ENCODE measurements around the gene DHRSX. TPM values are rescaled to one million over a fixed set of nuclear protein-coding genes. Genes with fewer than 3 reads are reported as not detected.
"Not testable (repeated sequence)": the region's sequence is repeated elsewhere in the genome, so short reads cannot be mapped to it uniquely, and the experiment has no call there.

Gene DHRSX
- polyA plus RNA-seq, 1 donor from 2014 or later: 27.5 TPM

- Mint-ChIP-seq H3K27ac (no peak overlapping the region), H3K4me3 (no peak overlapping the region), H3K4me1 (peaks cover 0 to 2% (median 0%) of the 10 kb centered on the region in 3 donors), H3K27me3 (no peaks in the 10 kb centered on the region), H3K9me3 (peaks cover 11 to 21% (median 16%) of the 10 kb centered on the region in 3 donors), H3K36me3 (peaks cover 12% of the 10 kb centered on the region)
Measured at GRCh38 chrX:2228536-2228935, 272.2 kb downstream of the DHRSX start.

DNA sequence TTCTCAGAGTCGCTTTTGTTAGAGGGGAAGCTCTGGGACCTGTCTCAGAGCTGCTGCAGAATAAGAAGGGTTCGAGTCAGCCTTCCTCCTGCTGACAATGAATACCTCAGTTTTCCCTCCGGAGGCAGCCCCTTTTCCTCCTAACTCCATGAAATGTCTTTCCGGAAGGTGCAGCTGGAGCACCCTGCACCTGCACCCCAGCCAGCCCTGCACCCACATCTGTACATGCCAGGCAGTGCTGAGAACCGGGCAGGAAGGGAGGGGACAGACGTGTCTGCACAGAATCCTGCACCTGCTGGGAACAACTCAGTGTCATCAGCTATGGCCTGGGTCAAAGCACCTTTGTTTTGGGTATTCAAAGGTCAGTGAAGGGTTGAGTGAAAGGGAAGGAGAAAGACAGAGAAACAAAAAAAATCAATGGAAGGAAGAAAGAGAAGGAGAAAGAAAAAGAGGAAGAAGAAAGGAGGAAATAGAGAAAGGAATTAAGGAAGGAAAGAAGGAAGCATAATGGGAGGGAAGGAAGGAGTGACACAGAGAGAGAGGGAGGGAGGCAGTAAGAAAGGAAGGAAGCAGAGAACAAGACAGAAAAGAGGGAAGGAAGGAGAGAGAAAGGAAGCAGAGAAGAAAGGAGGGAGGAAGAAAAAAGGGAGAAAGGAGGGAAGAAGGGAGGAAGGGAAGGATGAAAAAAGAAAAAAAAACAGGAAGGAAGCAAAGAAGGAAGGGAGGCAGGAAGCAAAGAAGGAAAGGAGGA, 273.7 kb downstream of the DHRSX start:
- peak overlapping the region in 1 of 3 donors; percentile 71 for H3K27ac Mint-ChIP-seq

DNA sequence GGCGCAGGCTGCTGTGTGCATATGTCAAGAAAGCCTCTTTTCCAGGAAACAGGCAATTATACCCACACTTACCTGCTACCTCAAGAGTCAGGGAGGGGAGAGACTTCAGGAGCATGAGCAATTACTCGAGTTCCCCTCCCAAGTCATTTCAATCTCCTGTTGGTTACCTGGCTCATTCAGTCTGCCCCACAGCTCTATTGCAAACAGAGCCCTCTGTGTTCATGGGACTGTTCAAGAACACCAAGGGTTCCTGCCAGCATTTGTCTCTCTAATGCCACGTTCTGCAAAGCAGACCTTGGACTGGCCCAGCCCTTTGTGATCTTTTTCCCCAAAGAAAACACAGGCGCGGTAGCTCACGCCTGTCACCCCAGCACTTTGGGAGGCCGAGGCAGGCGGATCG, 274.6 kb downstream of the DHRSX start:
- Mint-ChIP-seq H3K36me3 (peaks cover 18% of the 10 kb centered on the region), H3K4me1 (peaks cover 0 to 2% (median 0%) of the 10 kb centered on the region in 3 donors), H3K27me3 (no peaks in the 10 kb centered on the region), H3K27ac (peak overlapping the region in 1 of 3 donors; percentile 53), H3K9me3 (peaks cover 16 to 32% (median 19%) of the 10 kb centered on the region in 3 donors), H3K4me3 (no peak overlapping the region)

More for the DNA sequence above, 273.7 kb downstream of the DHRSX start:
- Mint-ChIP-seq H3K9me3 (peaks cover 16 to 27% (median 19%) of the 10 kb centered on the region in 3 donors), H3K4me1 (peaks cover 0 to 2% (median 0%) of the 10 kb centered on the region in 3 donors), H3K4me3 (no peak overlapping the region), H3K36me3 (peaks cover 15% of the 10 kb centered on the region), H3K27me3 (no peaks in the 10 kb centered on the region)

DNA sequence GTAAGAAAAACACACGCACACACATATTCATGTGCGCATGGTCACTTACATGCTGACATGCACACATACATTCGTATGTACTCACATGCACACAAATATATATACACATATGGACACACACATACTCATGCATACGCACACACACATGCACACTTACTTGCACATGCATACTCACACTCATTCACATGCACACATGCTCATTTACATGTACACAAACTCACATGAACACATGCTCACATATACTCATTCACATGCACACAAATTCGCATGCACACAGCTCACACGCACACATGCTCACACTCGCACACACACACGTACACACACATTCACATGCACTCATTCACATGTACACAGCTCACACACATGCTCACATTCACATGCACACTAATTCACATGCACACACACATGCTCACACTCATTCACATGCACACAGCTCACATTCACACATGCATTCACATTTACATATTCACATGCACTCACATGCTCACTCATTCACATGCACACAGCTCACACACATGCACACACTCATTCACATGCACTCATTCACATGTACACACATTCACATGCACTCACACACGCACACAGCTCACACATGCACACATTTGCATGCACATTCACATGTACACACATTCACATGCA, 276.1 kb downstream of the DHRSX start:
- Mint-ChIP-seq H3K36me3 (peaks cover 15% of the 10 kb centered on the region), H3K27ac (no peak overlapping the region), H3K4me1 (peaks cover 0 to 2% (median 0%) of the 10 kb centered on the region in 3 donors), H3K9me3 (peaks cover 17 to 36% (median 24%) of the 10 kb centered on the region in 3 donors), H3K27me3 (no peaks in the 10 kb centered on the region), H3K4me3 (no peak overlapping the region)

DNA sequence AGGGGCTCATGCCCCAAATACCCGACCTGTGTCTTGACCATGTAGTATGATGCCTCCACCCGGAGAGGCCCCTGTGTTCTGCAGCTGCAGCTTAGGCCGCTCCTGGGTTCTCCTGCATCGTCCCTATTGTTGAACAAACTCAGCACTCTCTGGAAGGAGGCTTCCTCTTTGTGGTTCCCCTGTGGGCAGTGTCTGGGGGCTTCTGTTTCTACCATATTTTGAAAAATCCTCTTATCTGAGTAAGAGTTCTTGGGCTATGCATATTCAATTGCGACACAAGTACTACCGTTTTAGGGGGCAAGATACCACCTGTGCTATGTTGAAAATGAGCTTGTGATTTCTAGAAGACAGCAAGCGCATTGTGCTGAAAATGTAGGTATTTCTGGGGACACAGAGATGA, 276.6 kb downstream of the DHRSX start:
- Mint-ChIP-seq H3K4me1 (peaks cover 0 to 2% (median 0%) of the 10 kb centered on the region in 3 donors), H3K4me3 (no peak overlapping the region), H3K9me3 (peaks cover 17 to 37% (median 22%) of the 10 kb centered on the region in 3 donors), H3K27ac (no peak overlapping the region), H3K36me3 (peaks cover 14% of the 10 kb centered on the region), H3K27me3 (no peaks in the 10 kb centered on the region)

- H3K27ac Mint-ChIP-seq: no peak overlapping the region
- H3K36me3 Mint-ChIP-seq: peaks cover 16% of the 10 kb centered on the region
- no peak overlapping the region for H3K4me3 Mint-ChIP-seq
- peaks cover 19 to 36% (median 23%) of the 10 kb centered on the region in 3 donors for H3K9me3 Mint-ChIP-seq
- H3K4me1 Mint-ChIP-seq: no peaks in the 10 kb centered on the region
- H3K27me3 Mint-ChIP-seq: no peaks in the 10 kb centered on the region
Measured at GRCh38 chrX:2220829-2221567, 279.8 kb downstream of the DHRSX start.

DNA sequence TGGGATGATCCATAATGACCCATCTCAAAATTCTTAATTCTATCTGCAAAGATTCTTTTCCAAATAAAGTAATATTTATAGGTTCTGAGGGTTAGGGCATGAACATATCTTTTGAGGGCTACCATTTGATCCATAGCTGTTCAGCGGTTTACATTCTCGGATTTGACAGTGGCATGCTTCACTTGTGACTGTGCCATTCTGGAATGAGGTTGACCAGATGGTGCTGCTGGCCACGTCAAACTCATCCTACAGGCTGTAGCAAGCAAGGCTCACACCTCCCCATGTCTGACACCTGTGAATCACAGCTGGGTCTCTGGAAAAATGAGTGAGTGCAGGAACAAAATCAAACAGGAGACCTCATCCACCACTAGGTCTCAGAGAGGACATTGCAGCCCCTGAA, 280.5 kb downstream of the DHRSX start:
- H3K9me3 Mint-ChIP-seq: peaks cover 19 to 32% (median 23%) of the 10 kb centered on the region in 3 donors

DNA sequence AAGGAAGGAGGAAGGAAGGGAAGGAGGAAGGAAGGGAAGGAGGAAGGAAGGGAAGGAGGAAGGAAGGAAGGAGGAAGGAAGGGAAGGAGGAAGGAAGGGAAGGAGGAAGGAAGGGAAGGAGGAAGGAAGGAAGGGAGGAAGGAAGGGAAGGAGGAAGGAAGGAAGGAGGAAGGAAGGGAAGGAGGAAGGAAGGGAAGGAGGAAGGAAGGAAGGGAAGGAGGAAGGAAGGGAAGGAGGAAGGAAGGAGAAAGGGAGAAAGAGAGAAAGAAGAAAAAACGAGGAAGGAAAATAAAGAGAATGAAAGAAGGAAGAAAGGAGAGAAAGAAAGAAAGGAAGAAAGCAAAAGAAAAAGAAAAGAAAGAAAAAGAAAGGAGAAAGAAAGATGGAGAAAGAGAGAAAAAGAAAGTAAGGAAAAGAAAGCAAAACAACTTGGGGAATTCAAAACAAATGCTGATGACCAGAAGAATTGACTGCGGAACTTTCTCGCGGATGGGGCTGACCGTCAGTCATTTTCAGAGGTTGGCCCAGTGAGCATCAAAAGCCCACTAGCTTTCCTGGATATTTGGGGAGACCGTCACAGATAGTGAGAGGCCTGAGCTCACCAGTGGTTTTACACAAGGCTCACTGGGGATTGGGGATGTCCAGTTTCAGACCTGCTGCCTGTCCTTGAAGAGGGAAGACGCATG, 286.5 kb downstream of the DHRSX start:
- not testable (repeated sequence) for H3K27ac Mint-ChIP-seq, H3K9me3 Mint-ChIP-seq, H3K4me3 Mint-ChIP-seq, H3K4me1 Mint-ChIP-seq, H3K36me3 Mint-ChIP-seq, H3K27me3 Mint-ChIP-seq

More for the DNA sequence above, 280.5 kb downstream of the DHRSX start:
- Mint-ChIP-seq H3K27ac (no peak overlapping the region), H3K27me3 (no peaks in the 10 kb centered on the region), H3K4me1 (no peaks in the 10 kb centered on the region), H3K36me3 (peaks cover 16% of the 10 kb centered on the region), H3K4me3 (no peak overlapping the region)

DNA sequence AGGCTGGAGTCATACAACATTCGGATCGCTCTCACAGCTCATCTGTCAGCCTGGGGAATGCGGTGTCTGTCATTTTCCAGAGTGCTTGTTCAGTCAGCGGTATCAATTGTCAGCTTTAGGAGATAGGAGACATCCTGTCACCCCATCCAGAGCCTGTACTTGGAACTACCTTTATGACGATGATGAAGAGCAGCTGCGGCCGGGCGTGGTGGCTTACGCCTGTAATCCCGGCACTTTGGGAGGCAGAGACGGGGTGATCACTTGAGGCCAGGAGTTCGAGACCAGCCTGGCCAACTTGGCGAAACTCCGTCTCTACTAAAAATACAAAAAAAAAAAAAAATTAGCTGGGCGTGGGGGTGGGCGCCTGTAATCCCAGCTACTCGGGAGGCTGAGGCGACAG, 289.1 kb downstream of the DHRSX start:
- H3K27ac Mint-ChIP-seq: peak overlapping the region in 1 of 3 donors; percentile 43
- not testable (repeated sequence) for H3K9me3 Mint-ChIP-seq, H3K27me3 Mint-ChIP-seq, H3K4me3 Mint-ChIP-seq, H3K4me1 Mint-ChIP-seq, H3K36me3 Mint-ChIP-seq

DNA sequence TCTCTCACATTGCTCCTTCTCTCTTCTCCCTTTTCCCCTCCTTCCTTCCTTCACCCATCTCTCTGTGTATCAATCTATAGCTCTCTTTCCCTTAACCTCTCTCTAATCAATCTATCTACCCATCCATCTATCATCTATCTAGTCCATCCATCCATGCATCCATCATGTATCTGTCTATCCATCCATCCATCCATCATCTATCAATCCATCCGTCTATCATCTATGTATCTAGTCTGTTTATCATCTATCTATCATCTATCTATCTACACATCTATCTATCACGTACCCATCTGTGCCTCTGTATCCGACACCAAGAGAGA, 307.5 kb downstream of the DHRSX start:
- peaks cover 2% of the 10 kb centered on the region for H3K27me3 Mint-ChIP-seq
- no peaks in the 10 kb centered on the region for H3K4me1 Mint-ChIP-seq
- no peaks in the 10 kb centered on the region for H3K36me3 Mint-ChIP-seq
- no peak overlapping the region for H3K4me3 Mint-ChIP-seq
- H3K9me3 Mint-ChIP-seq: peaks cover 0 to 3% (median under 1%) of the 10 kb centered on the region in 3 donors
- H3K27ac Mint-ChIP-seq: no peak overlapping the region

DNA sequence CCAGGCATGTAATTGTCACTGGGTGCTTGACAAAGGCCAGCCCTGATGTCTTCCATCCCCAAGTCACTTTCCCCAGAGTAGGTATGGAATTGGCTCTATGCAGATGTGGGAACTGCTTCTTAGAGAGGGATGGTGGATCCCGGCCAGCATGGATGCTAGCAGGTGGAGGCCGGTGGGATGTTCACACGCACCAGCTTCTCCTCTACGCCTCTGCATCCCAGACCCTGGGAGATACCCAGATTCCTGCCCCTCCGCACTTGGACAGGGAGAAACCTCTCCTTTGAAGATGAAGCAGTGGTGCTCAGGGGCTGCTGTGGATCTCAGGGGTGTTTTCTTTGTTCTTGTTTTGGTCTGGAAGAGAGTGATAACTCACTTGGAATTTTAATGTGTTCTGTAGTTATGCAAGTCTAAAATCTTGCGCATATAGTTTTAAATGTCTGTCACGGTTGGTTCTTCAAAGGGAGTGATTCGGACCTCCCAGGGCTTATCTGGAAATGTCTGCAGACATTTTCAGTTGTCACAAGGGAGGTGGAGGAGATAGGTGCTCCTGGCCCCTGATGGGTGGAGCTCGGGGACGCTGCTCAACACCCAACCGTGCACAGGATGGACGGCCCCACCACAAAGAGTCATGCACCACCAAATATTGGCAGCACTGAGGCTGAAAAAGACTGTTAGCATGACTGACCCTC, 308.0 kb downstream of the DHRSX start:
- Mint-ChIP-seq H3K27me3 (peaks cover 2% of the 10 kb centered on the region), H3K9me3 (peaks cover 0 to 3% (median 2%) of the 10 kb centered on the region in 3 donors), H3K4me1 (no peaks in the 10 kb centered on the region), H3K36me3 (no peaks in the 10 kb centered on the region), H3K27ac (no peak overlapping the region), H3K4me3 (no peak overlapping the region)

GRCh38 chrX:2188840-2189239, 311.9 kb downstream of the DHRSX start:
- Mint-ChIP-seq H3K27ac (no peak overlapping the region), H3K27me3 (peaks cover 2% of the 10 kb centered on the region), H3K4me1 (no peaks in the 10 kb centered on the region), H3K9me3 (peaks cover 0 to 3% (median 2%) of the 10 kb centered on the region in 3 donors), H3K36me3 (no peaks in the 10 kb centered on the region), H3K4me3 (no peak overlapping the region)

DNA sequence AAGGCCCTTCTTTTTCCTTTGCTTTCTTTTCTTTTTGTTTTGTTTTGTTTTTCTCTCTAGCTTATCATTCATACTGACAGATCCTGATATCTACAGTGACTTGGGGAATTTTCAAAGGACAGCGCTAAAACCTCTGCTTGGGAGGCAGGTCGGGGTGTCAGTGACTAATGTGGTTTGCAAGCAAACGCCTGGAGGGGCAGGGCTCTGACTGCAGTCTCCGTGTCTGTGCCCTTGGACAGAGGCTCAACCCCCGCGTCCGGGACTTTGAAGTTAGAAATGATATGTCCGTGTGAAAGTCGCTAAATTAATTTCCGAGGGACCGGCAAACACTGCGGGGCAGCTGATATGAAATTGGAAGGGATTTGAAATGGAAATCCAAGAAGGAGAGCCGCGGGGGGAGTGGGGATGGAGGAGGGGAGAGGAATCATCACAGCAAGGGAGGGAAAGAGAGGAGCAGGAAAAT, 312.4 kb downstream of the DHRSX start:
- H3K27me3 Mint-ChIP-seq: peaks cover 2% of the 10 kb centered on the region
- no peak overlapping the region for H3K4me3 Mint-ChIP-seq
- no peak overlapping the region for H3K27ac Mint-ChIP-seq
- no peaks in the 10 kb centered on the region for H3K4me1 Mint-ChIP-seq
- peaks cover 0 to 3% (median 2%) of the 10 kb centered on the region in 3 donors for H3K9me3 Mint-ChIP-seq
- no peaks in the 10 kb centered on the region for H3K36me3 Mint-ChIP-seq

DNA sequence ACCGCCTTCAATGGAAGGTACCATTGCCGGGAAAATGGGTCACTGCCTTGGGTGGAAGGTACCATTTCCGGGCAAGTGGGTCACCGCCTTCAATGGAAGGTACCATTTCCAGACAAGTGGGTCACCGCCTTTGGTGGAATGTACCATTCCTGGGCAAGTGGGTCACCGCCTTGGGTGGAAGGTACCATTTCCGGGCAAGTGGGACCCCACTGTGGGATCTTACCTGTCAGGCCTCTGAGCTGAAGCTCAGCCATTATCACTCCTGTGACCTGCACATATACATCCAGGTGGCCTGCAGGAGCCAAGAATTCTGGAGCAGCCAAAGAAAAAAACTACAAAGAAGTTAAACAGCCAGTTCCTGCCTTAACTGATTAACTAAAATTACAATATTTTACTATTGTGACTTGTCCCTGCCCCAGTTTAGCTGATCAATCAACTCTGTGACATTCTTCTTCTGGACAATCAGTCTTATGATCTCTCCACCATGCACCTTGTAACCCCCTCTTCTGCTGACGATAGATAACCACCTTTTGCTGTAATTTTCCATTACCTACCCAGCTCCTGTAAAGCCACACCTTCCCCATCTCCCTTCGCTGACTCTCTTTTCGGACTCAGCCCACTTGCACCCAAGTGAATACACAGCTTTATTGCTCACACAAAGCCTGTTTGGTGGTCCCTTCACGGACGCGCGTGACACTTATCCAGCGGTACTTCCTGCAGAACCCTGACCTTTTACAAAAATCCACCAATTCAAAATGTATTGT, 313.2 kb downstream of the DHRSX start:
- Mint-ChIP-seq H3K9me3 (peaks cover 0 to 3% (median 2%) of the 10 kb centered on the region in 3 donors), H3K4me1 (no peaks in the 10 kb centered on the region), H3K36me3 (no peaks in the 10 kb centered on the region), H3K27ac (no peak overlapping the region), H3K4me3 (no peak overlapping the region), H3K27me3 (peaks cover 2% of the 10 kb centered on the region)

Data from IgD-negative memory B cell (primary cell).